Lung (tissue), 12 donors: ENCODE measurements around the gene B3GALT4. TPM values are rescaled to one million over a fixed set of nuclear protein-coding genes. Genes with fewer than 3 reads are reported as not detected.

Experiments used
- ATAC-seq: fragments of 200-7000 bp; cut with Tn5 transposase; one replicate; pipeline ENCODE4 v1.9.1; 2020; ENCODE audit warnings: moderate number of reproducible peaks; ENCODE audit not compliant: insufficient read depth, low FRiP score
- DNase-seq, 3 donors: peaks; one replicate each; pipeline ENCODE4 v3.0.0-alpha.2; 2013 to 2017
- H3K27ac ChIP-seq, 2 donors: one replicate each; pipeline ENCODE4 v1.5.1; 2013; ENCODE audit warnings: mild to moderate bottlenecking in 2 of 2, moderate library complexity in 2 of 2, control low read depth in 1 of 2, inconsistent platforms in 1 of 2, low read depth in 1 of 2, low read length in 1 of 2
- H3K27me3 ChIP-seq, 3 donors: one replicate each; pipeline ENCODE4 v1.5.1; 2013; ENCODE audit warnings: low read length in 2 of 3; ENCODE audit not compliant: control insufficient read depth in 3 of 3, insufficient read depth in 3 of 3
- H3K36me3 ChIP-seq, 4 donors: one replicate each; pipeline ENCODE4 v1.5.1; 2013; ENCODE audit warnings: low read length in 4 of 4, mild to moderate bottlenecking in 1 of 4, moderate library complexity in 1 of 4; ENCODE audit not compliant: control insufficient read depth in 4 of 4, insufficient read depth in 4 of 4
- H3K4me1 ChIP-seq, 5 donors: one replicate each; pipeline ENCODE4 v1.5.1; 2013; ENCODE audit warnings: low read length in 5 of 5, mild to moderate bottlenecking in 2 of 5, moderate library complexity in 1 of 5; ENCODE audit not compliant: control insufficient read depth in 5 of 5, insufficient read depth in 5 of 5
- H3K4me3 ChIP-seq: one replicate; pipeline ENCODE4 v1.5.1; 2013; ENCODE audit warnings: mild to moderate bottlenecking, control low read depth, moderate library complexity
- H3K9ac ChIP-seq, 2 donors: one replicate each; pipeline ENCODE4 v1.5.1; 2013; ENCODE audit warnings: low read length in 2 of 2, control low read depth in 1 of 2; ENCODE audit not compliant: insufficient read depth in 1 of 2
- H3K9me3 ChIP-seq, 4 donors: one replicate each; pipeline ENCODE4 v1.5.1; 2013; ENCODE audit warnings: low read length in 3 of 4, mild to moderate bottlenecking in 1 of 4, moderate library complexity in 1 of 4; ENCODE audit not compliant: control insufficient read depth in 4 of 4, insufficient read depth in 3 of 4
- WGBS, 2 donors: extraction: QIAGEN DNeasy Blood & Tissue Kit; methylation state at CpG; one replicate each; pipeline ENCODE4 v1.1.7; 2013; 5-methylcytosine and 5-hydroxymethylcytosine counted together
- polyA plus RNA-seq, 2 donors: library from polyadenylated mRNA; stranded (reverse); fragments of 200-250 nt; gene quantifications; one replicate each; pipeline ENCODE4 v1.2.1, GENCODE V29; 2013
- total RNA-seq, 2 donors: library from RNA; depleted of rRNA in 1 of 2; stranded (reverse); fragments of >200 nt in 1 of 2; gene quantifications; one replicate each; pipeline ENCODE4 v1.2.1, GENCODE V29; 2014 to 2021
- TF ChIP-seq, protein P1 (sequence below): IDR thresholded peaks from 2 replicates; pipeline ENCODE4 v1.5.1; 2012; ENCODE audit warnings: mild to moderate bottlenecking; ENCODE audit errors: control extremely low read depth, extremely low read depth
- donor health status: control.
- donor health status: control.
- donor health status: Bipolar disorder and iron deficiency.
- donor health status: healthy.
- donor health status: DM: yes; HTN: yes; CAD: no.

The B3GALT4 gene
- total and polyA plus RNA-seq, 4 donors = 6.8 to 19.0 (median 14.0) TPM

DNA sequence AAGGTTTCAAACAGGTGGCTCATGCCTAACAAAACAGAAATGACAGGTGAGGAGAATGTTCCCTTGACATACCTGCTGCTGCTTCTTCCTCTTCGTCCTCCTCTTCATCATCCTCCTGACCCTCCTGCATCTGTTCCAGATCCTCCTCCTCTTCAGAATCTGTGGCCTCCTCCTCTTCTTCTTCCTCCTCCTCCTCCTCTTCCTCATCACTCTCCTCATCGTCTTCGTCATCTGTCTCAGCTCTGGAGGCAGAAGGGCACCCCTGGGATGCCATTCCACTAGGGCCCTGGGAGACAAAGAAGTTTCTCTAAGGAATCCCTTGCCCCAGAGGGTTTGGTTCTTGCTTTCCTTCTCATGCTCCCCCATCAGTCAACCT, 43.0 kb downstream of the B3GALT4 start:
- Histone ChIP-seq H3K27ac (no peak overlapping the region), H3K9me3 (no peaks in the 10 kb centered on the region), H3K4me1 (peaks cover 7 to 34% (median 15%) of the 10 kb centered on the region in 5 donors), H3K27me3 (no peaks in the 10 kb centered on the region), H3K9ac (no peak overlapping the region), H3K4me3 (no peak overlapping the region), H3K36me3 (peaks cover 4 to 41% (median 30%) of the 10 kb centered on the region in 4 donors)
- 95 to 97% methylated on average over 3 of the region's 3 CpGs for WGBS, 2 donors
- ATAC-seq (no peak), DNase-seq (no peak)
- TF ChIP-seq, protein P1, sequence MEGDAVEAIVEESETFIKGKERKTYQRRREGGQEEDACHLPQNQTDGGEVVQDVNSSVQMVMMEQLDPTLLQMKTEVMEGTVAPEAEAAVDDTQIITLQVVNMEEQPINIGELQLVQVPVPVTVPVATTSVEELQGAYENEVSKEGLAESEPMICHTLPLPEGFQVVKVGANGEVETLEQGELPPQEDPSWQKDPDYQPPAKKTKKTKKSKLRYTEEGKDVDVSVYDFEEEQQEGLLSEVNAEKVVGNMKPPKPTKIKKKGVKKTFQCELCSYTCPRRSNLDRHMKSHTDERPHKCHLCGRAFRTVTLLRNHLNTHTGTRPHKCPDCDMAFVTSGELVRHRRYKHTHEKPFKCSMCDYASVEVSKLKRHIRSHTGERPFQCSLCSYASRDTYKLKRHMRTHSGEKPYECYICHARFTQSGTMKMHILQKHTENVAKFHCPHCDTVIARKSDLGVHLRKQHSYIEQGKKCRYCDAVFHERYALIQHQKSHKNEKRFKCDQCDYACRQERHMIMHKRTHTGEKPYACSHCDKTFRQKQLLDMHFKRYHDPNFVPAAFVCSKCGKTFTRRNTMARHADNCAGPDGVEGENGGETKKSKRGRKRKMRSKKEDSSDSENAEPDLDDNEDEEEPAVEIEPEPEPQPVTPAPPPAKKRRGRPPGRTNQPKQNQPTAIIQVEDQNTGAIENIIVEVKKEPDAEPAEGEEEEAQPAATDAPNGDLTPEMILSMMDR = no peak

DNA sequence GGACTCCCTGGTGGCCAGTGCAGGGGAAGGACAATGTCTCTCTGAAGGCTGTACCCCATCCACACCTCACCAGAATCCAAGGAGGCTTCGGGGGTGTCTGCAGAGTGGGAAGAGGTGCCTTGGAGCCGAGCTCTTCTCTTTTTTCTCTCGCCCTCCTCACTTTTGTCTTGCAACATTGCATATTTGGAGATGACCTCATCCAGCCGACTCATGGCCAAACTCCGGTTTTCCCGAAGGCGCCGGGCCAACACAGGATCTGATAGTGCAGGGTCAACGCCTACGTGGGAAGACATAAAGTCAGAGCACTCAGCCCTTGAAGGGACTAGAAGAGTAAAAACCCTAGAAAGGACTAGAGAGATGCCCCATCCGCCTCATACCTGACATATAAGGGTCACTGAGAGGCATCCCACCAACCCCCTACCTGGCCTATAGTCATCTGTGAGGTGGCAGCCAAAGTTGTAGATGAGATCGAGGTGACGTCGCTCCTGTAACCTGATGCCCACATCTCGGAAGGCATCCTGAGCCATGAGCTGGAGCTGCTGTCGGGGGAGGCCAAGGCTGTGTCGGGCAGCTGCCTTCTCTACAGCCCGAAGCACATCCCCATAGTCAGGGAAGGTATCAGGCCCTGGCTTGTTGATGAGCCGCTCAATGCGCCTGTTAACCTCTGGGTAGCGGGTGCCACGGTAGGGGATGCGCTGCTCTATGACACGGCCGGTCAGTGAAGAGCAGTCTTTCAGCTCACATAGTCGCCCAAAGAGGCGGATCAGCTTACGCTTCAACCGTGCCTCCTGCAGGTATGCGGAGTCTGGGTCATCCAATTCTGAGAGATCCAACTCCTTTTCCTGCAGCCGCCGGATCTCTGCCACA, 43.6 kb downstream of the B3GALT4 start:
- DNase-seq (no peak), ATAC-seq (no peak)
- Histone ChIP-seq H3K4me1 (peaks cover 6 to 30% (median 13%) of the 10 kb centered on the region in 5 donors), H3K36me3 (peaks cover 4 to 39% (median 30%) of the 10 kb centered on the region in 4 donors), H3K27ac (peak overlapping the region in 1 of 2 donors; percentile 2), H3K9me3 (no peaks in the 10 kb centered on the region), H3K4me3 (no peak overlapping the region), H3K27me3 (no peaks in the 10 kb centered on the region), H3K9ac (no peak overlapping the region)
- 82 to 83% methylated on average over 32 of the region's 32 CpGs for WGBS, 2 donors
- TF ChIP-seq, protein P1 = no peak

DNA sequence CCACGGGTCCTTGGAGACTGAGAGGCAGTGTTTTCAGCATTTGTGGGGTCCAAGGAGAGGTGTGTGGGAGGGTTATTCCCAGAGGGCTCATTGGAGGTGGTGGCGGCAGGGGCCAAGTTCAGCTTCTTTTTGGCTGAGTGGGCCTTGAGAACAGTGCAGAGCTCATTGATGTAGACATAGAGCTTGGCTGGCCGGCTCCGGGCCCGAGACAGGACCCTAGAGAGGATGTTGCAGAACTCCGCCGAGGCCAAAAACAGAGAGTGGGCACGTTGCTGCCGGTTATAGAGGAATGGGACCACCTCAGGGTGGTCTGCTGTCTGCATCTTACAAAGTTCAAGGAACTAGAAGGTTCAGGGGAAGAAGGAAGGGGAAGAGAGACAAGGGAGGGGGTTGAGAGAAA, 44.3 kb downstream of the B3GALT4 start:
- Histone ChIP-seq H3K36me3 (peaks cover 4 to 32% (median 28%) of the 10 kb centered on the region in 4 donors), H3K9me3 (no peaks in the 10 kb centered on the region), H3K27me3 (no peaks in the 10 kb centered on the region), H3K27ac (no peak overlapping the region), H3K4me3 (no peak overlapping the region), H3K4me1 (peaks cover 6 to 30% (median 13%) of the 10 kb centered on the region in 5 donors), H3K9ac (no peak overlapping the region)
- ATAC-seq (no peak), DNase-seq (no peak)
- 75 to 90% methylated on average over 9 of the region's 9 CpGs for WGBS, 2 donors
- TF ChIP-seq, protein P1 = no peak
